ENCODE results near the gene KCNK6. TPM values are rescaled to one million over a fixed set of nuclear protein-coding genes. Genes with fewer than 3 reads are reported as not detected.

KCNK6 gene
- total and polyA plus RNA-seq, 4 donors, result 3.0 to 10.8 (median 8.5) TPM

DNA sequence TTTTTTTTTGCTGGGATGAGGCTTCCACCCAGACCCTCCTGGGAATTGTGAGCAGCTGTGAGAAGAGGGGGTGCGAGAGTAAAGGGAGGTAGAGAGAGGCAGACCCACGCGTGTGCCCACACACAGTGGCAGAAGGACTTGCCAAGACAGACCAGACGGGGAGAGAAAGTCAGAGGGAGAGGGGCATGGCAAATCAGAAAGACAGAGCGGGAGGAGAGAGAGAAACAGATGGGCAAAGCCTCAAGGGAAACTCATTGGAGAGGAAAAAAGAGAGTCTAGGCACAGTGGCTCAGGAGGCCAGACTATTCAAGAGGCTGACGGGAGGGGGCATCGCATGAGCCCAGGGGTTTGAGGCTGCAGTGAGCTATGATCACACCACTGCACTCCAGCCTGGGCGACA, 33.0 kb downstream of the KCNK6 start:
- no peaks in the 10 kb centered on the region for H3K9me3 ChIP-seq (ENCODE audit: control insufficient read depth in 4 of 4, insufficient read depth in 3 of 4, low read length in 3 of 4)
- DNase-seq (no peak), ATAC-seq (ENCODE audit: insufficient read depth, low FRiP score) (no peak)
- no peaks in the 10 kb centered on the region for H3K4me1 ChIP-seq (ENCODE audit: control insufficient read depth in 5 of 5, insufficient read depth in 5 of 5, low read length in 5 of 5)
- peaks cover 0 to 4% (median 4%) of the 10 kb centered on the region in 3 donors for H3K27me3 ChIP-seq (ENCODE audit: control insufficient read depth in 3 of 3, insufficient read depth in 3 of 3, low read length in 2 of 3)
- H3K36me3 ChIP-seq (ENCODE audit: control insufficient read depth in 4 of 4, insufficient read depth in 4 of 4, low read length in 4 of 4), result no peaks in the 10 kb centered on the region
- no peak overlapping the region for H3K27ac ChIP-seq (ENCODE audit: low read depth in 1 of 2, low read length in 1 of 2)
- WGBS, 2 donors, result 83 to 89% methylated on average over 8 of the region's 8 CpGs
- TF ChIP-seq, protein P1, sequence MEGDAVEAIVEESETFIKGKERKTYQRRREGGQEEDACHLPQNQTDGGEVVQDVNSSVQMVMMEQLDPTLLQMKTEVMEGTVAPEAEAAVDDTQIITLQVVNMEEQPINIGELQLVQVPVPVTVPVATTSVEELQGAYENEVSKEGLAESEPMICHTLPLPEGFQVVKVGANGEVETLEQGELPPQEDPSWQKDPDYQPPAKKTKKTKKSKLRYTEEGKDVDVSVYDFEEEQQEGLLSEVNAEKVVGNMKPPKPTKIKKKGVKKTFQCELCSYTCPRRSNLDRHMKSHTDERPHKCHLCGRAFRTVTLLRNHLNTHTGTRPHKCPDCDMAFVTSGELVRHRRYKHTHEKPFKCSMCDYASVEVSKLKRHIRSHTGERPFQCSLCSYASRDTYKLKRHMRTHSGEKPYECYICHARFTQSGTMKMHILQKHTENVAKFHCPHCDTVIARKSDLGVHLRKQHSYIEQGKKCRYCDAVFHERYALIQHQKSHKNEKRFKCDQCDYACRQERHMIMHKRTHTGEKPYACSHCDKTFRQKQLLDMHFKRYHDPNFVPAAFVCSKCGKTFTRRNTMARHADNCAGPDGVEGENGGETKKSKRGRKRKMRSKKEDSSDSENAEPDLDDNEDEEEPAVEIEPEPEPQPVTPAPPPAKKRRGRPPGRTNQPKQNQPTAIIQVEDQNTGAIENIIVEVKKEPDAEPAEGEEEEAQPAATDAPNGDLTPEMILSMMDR (IDR thresholded peaks at IDR 0.05; ENCODE audit: control extremely low read depth, extremely low read depth), result no peak
- no peak overlapping the region for H3K4me3 ChIP-seq
- H3K9ac ChIP-seq (ENCODE audit: insufficient read depth in 1 of 2, low read length in 2 of 2), result no peak overlapping the region

DNA sequence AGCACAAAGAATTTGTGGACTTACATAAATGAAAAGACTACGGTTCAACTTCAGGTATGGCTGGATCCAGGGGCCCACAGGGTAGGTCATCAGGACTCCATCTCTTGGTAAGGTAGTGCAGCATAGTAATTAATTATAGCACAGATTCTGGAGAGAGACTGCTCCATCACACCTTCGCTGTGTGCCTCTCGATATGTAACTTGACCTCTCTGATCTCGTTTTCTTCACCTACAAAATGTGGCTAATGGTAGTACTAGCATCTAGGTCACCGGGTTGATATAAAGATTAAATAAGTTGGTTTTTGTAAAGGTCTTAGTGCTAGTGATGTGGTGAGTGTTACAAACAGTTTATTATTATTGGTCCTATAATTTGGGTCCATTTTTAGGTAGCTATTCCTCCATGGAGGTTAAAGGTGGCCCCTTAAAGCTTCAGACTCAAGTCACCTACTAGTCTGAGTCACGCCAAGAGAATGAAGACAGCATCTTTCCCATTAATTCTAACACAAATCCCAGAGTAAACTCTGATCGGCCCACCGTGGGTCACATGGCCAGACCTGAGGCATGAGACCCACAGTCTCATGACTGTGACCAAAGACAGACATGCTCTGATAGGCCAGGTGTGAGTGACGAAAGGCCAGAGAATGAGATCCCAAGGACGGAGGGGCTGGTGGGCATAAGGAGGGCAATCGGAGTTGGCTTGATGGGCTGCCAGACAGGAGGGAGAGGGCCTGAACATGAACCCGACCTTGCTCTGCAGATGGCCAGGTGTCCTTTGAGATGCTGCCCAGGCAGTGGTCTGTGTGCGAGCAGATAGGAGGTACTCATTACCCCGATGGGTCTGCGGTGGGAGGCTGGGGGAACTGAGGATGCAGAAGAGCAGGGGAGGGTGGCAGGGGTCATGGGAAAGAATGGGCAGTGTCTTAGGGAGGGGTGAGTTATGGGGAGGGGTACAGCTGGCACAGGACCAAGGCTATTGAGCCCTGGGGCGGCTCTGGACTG, 36.4 kb downstream of the KCNK6 start:
- ATAC-seq (ENCODE audit: insufficient read depth, low FRiP score), result no peak

DNA sequence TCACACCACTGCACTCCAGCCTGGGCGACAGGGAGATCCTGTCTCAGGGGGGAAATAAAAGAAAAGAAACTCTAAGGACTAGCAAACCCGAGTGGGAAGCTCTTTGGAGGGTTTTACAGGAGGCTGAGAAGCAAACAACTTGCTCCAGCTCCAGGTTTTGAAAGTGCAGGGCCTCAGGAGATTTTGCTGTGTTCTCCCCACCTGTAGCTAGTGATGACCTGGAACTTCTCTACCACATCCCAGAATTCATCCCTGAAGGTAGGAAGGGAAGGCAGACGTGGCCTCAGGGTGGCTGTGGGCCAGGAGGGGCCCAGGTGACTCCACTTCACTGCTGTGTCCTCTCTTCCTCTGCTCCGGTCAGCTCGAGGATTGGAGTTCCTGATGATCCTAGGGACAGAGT, 38.4 kb downstream of the KCNK6 start:
- H3K9me3 ChIP-seq (ENCODE audit: control insufficient read depth in 4 of 4, insufficient read depth in 3 of 4, low read length in 3 of 4), result no peaks in the 10 kb centered on the region
- TF ChIP-seq, protein P1 (IDR thresholded peaks at IDR 0.05; ENCODE audit: control extremely low read depth, extremely low read depth), result no peak
- ATAC-seq (ENCODE audit: insufficient read depth, low FRiP score) (no peak), DNase-seq (no peak)
- H3K36me3 ChIP-seq (ENCODE audit: control insufficient read depth in 4 of 4, insufficient read depth in 4 of 4, low read length in 4 of 4), result no peaks in the 10 kb centered on the region
- H3K9ac ChIP-seq (ENCODE audit: insufficient read depth in 1 of 2, low read length in 2 of 2), result no peak overlapping the region
- H3K4me3 ChIP-seq, result no peak overlapping the region
- peaks cover 0 to 12% (median 0%) of the 10 kb centered on the region in 5 donors for H3K4me1 ChIP-seq (ENCODE audit: control insufficient read depth in 5 of 5, insufficient read depth in 5 of 5, low read length in 5 of 5)
- H3K27me3 ChIP-seq (ENCODE audit: control insufficient read depth in 3 of 3, insufficient read depth in 3 of 3, low read length in 2 of 3), result peaks cover 0 to 32% (median 16%) of the 10 kb centered on the region in 3 donors
- no peak overlapping the region for H3K27ac ChIP-seq (ENCODE audit: low read depth in 1 of 2, low read length in 1 of 2)
- WGBS, 2 donors, result 31 to 59% methylated on average over 5 of the region's 5 CpGs

More for the DNA sequence above, 36.4 kb downstream of the KCNK6 start:
- Histone ChIP-seq H3K36me3 (ENCODE audit: control insufficient read depth in 4 of 4, insufficient read depth in 4 of 4, low read length in 4 of 4) (no peaks in the 10 kb centered on the region), H3K27me3 (ENCODE audit: control insufficient read depth in 3 of 3, insufficient read depth in 3 of 3, low read length in 2 of 3) (peaks cover 0 to 29% (median 12%) of the 10 kb centered on the region in 3 donors), H3K27ac (ENCODE audit: low read depth in 1 of 2, low read length in 1 of 2) (no peak overlapping the region), H3K9me3 (ENCODE audit: control insufficient read depth in 4 of 4, insufficient read depth in 3 of 4, low read length in 3 of 4) (no peaks in the 10 kb centered on the region), H3K4me1 (ENCODE audit: control insufficient read depth in 5 of 5, insufficient read depth in 5 of 5, low read length in 5 of 5) (no peaks in the 10 kb centered on the region), H3K4me3 (no peak overlapping the region), H3K9ac (ENCODE audit: insufficient read depth in 1 of 2, low read length in 2 of 2) (no peak overlapping the region)
- no peak for DNase-seq
- 81% methylated on average over 16 of the region's 16 CpGs for WGBS, 2 donors
- TF ChIP-seq, protein P1 (IDR thresholded peaks at IDR 0.05; ENCODE audit: control extremely low read depth, extremely low read depth), result no peak

Data from lung (tissue), 12 donors.